Heart left ventricle (tissue), 16 donors: ENCODE measurements around the gene COX10. TPM values are rescaled to one million over a fixed set of nuclear protein-coding genes. Genes with fewer than 3 reads are reported as not detected.

ENCODE experiments used
- ATAC-seq, 4 donors: fragments of 200-7000 bp; cut with Tn5 transposase; one replicate each; pipeline ENCODE4 v1.9.1; 2020 to 2022; ENCODE audit warnings: moderate library complexity in 4 of 4, mild to moderate bottlenecking in 3 of 4, moderate number of reproducible peaks in 1 of 4
- DNase-seq, 5 donors: peaks; one replicate each; pipeline ENCODE4 v3.0.0-alpha.2; 2020
- H3K27ac ChIP-seq, 12 donors: fragments of 200-600 bp; sonication (generic) in 4 of 12; one replicate each; pipeline versions ENCODE4 v1.5.0 to v1.8.0; 2016 to 2022; ENCODE audit warnings: mild to moderate bottlenecking in 2 of 12
- H3K27me3 ChIP-seq, 9 donors: fragments of 200-600 bp; sonication (generic) in 2 of 9; one replicate each; pipeline versions ENCODE4 v1.5.1 to v1.8.0; 2016 to 2022; ENCODE audit warnings: mild to moderate bottlenecking in 3 of 9
- H3K36me3 ChIP-seq, 9 donors: fragments of 200-600 bp; sonication (generic) in 2 of 9; one replicate each; pipeline versions ENCODE4 v1.5.0 to v1.8.0; 2018 to 2022; ENCODE audit warnings: mild to moderate bottlenecking in 2 of 9
- H3K4me1 ChIP-seq, 12 donors: fragments of 200-600 bp; sonication (generic) in 4 of 12; one replicate each; pipeline versions ENCODE4 v1.5.0 to v1.8.0; 2016 to 2022; ENCODE audit warnings: mild to moderate bottlenecking in 3 of 12
- H3K4me3 ChIP-seq, 12 donors: fragments of 200-600 bp; sonication (generic) in 4 of 12; one replicate each; pipeline versions ENCODE4 v1.5.0 to v1.8.0; 2017 to 2022; ENCODE audit warnings: mild to moderate bottlenecking in 9 of 12, moderate library complexity in 4 of 12
- H3K9me3 ChIP-seq, 12 donors: fragments of 200-600 bp; sonication (generic) in 4 of 12; one replicate each; pipeline versions ENCODE4 v1.5.0 to v1.8.0; 2016 to 2022; ENCODE audit warnings: mild to moderate bottlenecking in 1 of 12
- POLR2A ChIP-seq, 2 donors: fragments of 450-650 bp; IDR thresholded peaks; one replicate each; pipeline ENCODE4 v1.6.1; 2017; ENCODE audit warnings: antibody characterized with exemption in 2 of 2, mild to moderate bottlenecking in 2 of 2, moderate library complexity in 2 of 2
- WGBS, 4 donors: extraction: QIAGEN DNeasy Blood & Tissue Kit in 2 of 4; methylation state at CpG; one replicate each; pipeline versions ENCODE4 v1.1.5 to v1.1.7; 2013 to 2018; 5-methylcytosine and 5-hydroxymethylcytosine counted together
- intact Hi-C, 10 donors: fragments of 100-400 bp; cut with DNase I; formaldehyde crosslinking; loops; one replicate each; pipeline versions ENCODE4 v1.11.1 to v1.14.2; 2022
- polyA plus RNA-seq, 2 donors: library from polyadenylated mRNA; stranded (reverse); fragments of 200-250 nt; gene quantifications; one replicate each; pipeline ENCODE4 v1.2.3, GENCODE V29; 2013
- total RNA-seq, 9 donors: library from RNA; depleted of rRNA in 2 of 9; stranded (reverse); fragments of >200 nt in 2 of 9; fragmentation: NEBNext Ultra II Directional in 3 of 9; extraction: Animal tissue kit (Norgen Biotek cat#: 25700) in 3 of 9; gene quantifications; one replicate each; pipeline versions ENCODE4 v1.1.0 to v1.2.4, GENCODE V29; 2016 to 2023
- TF ChIP-seq, protein P1 (sequence below), 12 donors: fragments of 200-600 bp; sonication (generic) in 4 of 12; IDR thresholded peaks; one replicate each; pipeline versions ENCODE4 v1.5.0 to v1.8.0; 2018 to 2022; ENCODE audit warnings: antibody characterized with exemption in 12 of 12, mild to moderate bottlenecking in 5 of 12
- donor health status: ischemic (EF 13 %, LVEDD 7.1; RV severe dilation, severe dysfunction).
- donor health status: healthy with polysubstance abuse.
- donor health status: DM: no; HTN: yes; CAD: no.
- donor health status: DM: no; HTN: no; CAD: no.
- donor health status: ischemic (EF 25% LVEDD 6.9; RV normal size, moderate dysfunction).
- donor health status: ischemic (EF 25% LVEDD 5.7; RV mildly dilated, moderate dysfunction).
- donor health status: healthy.
- donor health status: DM: yes; HTN: yes; CAD: no.
- donor health status: ischemic (EF 35%, LVEDD 5.7; RV mildly dilated, moderate dysfunction).
- donor health status: nonischemic (EF 11% LVEDD 7.7; RV severe dilation, severe dysfunction).
- donor health status: DM: yes; HTN: yes; CAD: no.
- donor health status: PGD.
- donor health status: ischemic (EF 29% LVEDD 5.4; RV normal size, mild dysfunction).
- donor health status: nonischemic (EF 23%, LVEDD 6.1; RV moderate dilation, normal function).

The COX10 gene
- total and polyA plus RNA-seq, 11 donors = 17.8 to 96.0 (median 48.6) TPM

DNA sequence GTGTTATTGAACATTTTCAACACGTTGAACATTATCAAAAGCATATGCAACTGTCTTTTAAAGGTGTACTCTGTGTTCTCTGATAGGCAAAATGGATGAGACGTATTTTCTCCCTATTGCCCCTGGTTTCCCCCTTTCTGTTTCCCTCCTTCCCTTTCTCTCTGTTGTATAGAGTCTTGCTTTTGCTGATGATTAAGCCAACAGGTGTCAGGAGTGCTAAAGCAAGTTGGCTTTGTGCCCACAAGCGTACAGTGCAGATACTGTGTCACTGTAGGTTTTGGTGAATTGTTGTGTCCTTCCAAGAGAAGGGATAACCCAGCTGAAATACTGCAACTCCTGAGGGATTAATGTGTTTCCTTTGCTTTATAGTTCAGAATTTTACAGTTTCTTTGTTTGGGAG, 74.4 kb downstream of the COX10 start:
- intact Hi-C loops = no loop called here
- DNase-seq (peak in 1 of 5 donors; percentile 31), ATAC-seq (no peak)
- Histone ChIP-seq H3K36me3 (no peaks in the 10 kb centered on the region), H3K9me3 (no peaks in the 10 kb centered on the region), H3K4me1 (peaks cover 0 to 15% (median 7%) of the 10 kb centered on the region in 12 donors), H3K27ac (no peak overlapping the region), H3K27me3 (no peaks in the 10 kb centered on the region), H3K4me3 (no peak overlapping the region)
- WGBS, 4 donors = 34 to 42% (median 40%) methylated on average over 3 of the region's 3 CpGs
- TF ChIP-seq, protein P1, sequence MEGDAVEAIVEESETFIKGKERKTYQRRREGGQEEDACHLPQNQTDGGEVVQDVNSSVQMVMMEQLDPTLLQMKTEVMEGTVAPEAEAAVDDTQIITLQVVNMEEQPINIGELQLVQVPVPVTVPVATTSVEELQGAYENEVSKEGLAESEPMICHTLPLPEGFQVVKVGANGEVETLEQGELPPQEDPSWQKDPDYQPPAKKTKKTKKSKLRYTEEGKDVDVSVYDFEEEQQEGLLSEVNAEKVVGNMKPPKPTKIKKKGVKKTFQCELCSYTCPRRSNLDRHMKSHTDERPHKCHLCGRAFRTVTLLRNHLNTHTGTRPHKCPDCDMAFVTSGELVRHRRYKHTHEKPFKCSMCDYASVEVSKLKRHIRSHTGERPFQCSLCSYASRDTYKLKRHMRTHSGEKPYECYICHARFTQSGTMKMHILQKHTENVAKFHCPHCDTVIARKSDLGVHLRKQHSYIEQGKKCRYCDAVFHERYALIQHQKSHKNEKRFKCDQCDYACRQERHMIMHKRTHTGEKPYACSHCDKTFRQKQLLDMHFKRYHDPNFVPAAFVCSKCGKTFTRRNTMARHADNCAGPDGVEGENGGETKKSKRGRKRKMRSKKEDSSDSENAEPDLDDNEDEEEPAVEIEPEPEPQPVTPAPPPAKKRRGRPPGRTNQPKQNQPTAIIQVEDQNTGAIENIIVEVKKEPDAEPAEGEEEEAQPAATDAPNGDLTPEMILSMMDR (IDR thresholded peaks at IDR 0.05) = no peak
- TF ChIP-seq POLR2A (IDR thresholded peaks at IDR 0.05) = no peak

DNA sequence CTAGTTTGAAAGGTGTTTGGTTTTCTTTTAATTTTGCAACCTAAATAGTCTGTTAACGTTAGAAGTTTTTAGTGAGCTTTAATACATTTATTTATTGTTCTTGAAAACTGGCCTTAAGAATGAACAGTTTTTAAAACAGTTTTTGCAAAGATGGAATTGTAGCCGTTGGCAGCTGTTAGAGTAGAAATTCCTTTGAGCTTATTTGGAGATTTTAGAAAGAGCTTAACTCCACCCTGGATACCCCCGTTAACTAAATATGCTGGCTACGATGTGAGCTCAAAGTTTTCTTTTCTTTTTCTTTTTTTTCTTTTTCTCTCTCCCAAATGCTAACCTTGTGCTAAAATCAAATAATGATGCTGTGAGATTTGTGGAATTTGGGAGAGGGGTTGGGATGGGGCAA, 75.2 kb downstream of the COX10 start:
- H3K4me3 ChIP-seq = no peak overlapping the region
- TF ChIP-seq, protein P1 (IDR thresholded peaks at IDR 0.05) = no peak
- TF ChIP-seq POLR2A (IDR thresholded peaks at IDR 0.05) = no peak
- peaks cover 0 to 15% (median 7%) of the 10 kb centered on the region in 12 donors for H3K4me1 ChIP-seq
- H3K36me3 ChIP-seq = no peaks in the 10 kb centered on the region
- H3K27ac ChIP-seq = no peak overlapping the region
- H3K27me3 ChIP-seq = no peaks in the 10 kb centered on the region
- intact Hi-C loops = no loop called here
- no peak for DNase-seq
- 57 to 77% (median 69%) methylated on average over 4 of the region's 4 CpGs for WGBS, 4 donors
- H3K9me3 ChIP-seq = no peaks in the 10 kb centered on the region
- ATAC-seq = no peak

DNA sequence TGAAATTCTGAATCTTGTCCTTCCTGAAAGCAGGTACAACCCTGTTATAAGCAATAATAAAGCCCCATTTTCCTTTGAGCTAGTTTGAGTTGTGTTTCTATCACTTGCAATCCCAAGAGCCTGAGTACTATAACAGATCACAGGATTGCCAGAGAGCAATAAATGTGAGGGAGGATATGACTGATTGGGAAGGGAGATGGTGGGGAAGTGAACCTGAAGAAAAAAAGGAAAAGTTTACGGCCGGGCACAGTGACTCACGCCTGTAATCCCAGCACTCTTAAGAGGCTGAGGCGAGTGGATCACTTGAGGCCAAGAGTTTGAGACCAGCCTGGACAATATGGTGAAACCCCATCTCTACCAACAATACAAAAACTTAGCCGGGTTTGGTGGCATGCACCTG, 80.4 kb downstream of the COX10 start:
- WGBS, 4 donors = 88 to 92% (median 92%) methylated on average over 5 of the region's 5 CpGs
- Histone ChIP-seq H3K4me3 (no peak overlapping the region), H3K27ac (no peak overlapping the region), H3K4me1 (peaks cover 0 to 22% (median 4%) of the 10 kb centered on the region in 12 donors), H3K27me3 (no peaks in the 10 kb centered on the region), H3K36me3 (no peaks in the 10 kb centered on the region), H3K9me3 (no peaks in the 10 kb centered on the region)
- intact Hi-C loops = no loop called here
- ATAC-seq (no peak), DNase-seq (no peak)
- TF ChIP-seq POLR2A (IDR thresholded peaks at IDR 0.05) = no peak
- TF ChIP-seq, protein P1 (IDR thresholded peaks at IDR 0.05) = no peak

DNA sequence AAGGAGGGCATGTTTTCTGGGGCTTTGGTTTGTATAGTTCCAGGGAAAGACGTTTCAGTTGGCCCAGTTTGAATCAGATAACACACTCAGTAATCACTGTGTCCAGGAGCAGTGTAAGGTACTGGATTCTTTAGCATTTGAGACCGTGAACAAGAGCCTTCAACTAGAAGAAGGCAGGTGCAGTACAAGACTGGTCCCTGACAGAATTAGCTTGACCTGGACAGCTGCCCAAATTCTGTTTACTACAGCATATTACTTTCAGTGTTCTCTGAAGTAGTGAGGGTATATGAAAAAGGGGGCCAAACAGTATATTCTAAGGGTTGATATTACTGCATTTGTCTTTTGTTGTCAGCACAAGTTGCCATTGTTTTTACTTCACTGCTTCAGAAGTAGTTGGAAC, 81.3 kb downstream of the COX10 start:
- no peak for DNase-seq
- Histone ChIP-seq H3K4me3 (no peak overlapping the region), H3K27me3 (no peaks in the 10 kb centered on the region), H3K36me3 (no peaks in the 10 kb centered on the region), H3K4me1 (peaks cover 0 to 20% (median 4%) of the 10 kb centered on the region in 12 donors), H3K27ac (no peak overlapping the region), H3K9me3 (no peaks in the 10 kb centered on the region)
- ATAC-seq = peak in 1 of 4 donors; percentile 22
- WGBS, 4 donors = 37 to 49% (median 40%) methylated on average over 2 of the region's 2 CpGs
- intact Hi-C loops = no loop called here
- no peak for TF ChIP-seq POLR2A (IDR thresholded peaks at IDR 0.05)
- TF ChIP-seq, protein P1 (IDR thresholded peaks at IDR 0.05) = no peak
